Right lobe of liver (tissue), 6 donors: ENCODE measurements around the gene LCN1. TPM values are rescaled to one million over a fixed set of nuclear protein-coding genes. Genes with fewer than 3 reads are reported as not detected.

Experiments used
- ATAC-seq, 4 donors: fragments of 200-7000 bp; cut with Tn5 transposase; one replicate each; pipeline ENCODE4 v1.9.1; 2020; ENCODE audit warnings: mild to moderate bottlenecking in 4 of 4, moderate library complexity in 4 of 4
- DNase-seq, 3 donors: peaks; one replicate each; pipeline ENCODE4 v3.0.0-alpha.2; 2020
- H3K27ac ChIP-seq, 3 donors: fragments of 200-600 bp; one replicate each; pipeline ENCODE4 v1.8.0; 2022
- H3K27me3 ChIP-seq, 2 donors: fragments of 200-600 bp; one replicate each; pipeline ENCODE4 v1.8.0; 2022
- H3K36me3 ChIP-seq, 4 donors: fragments of 200-600 bp; sonication (generic) in 1 of 4; one replicate each; pipeline versions ENCODE4 v1.5.1 to v1.8.0; 2017 to 2022; ENCODE audit warnings: control low read depth in 1 of 4
- H3K4me1 ChIP-seq, 4 donors: fragments of 200-600 bp; sonication (generic) in 1 of 4; one replicate each; pipeline versions ENCODE4 v1.5.1 to v1.8.0; 2017 to 2022; ENCODE audit warnings: control low read depth in 1 of 4
- H3K4me3 ChIP-seq, 3 donors: fragments of 200-600 bp; one replicate each; pipeline ENCODE4 v1.8.0; 2022
- H3K9me3 ChIP-seq, 4 donors: fragments of 200-600 bp; sonication (generic) in 1 of 4; one replicate each; pipeline versions ENCODE4 v1.5.1 to v1.8.0; 2017 to 2022; ENCODE audit warnings: control low read depth in 1 of 4
- CTCF ChIP-seq, 4 donors: fragments of 200-600 bp in 3 of 4; fragments of 450-650 bp in 1 of 4; IDR thresholded peaks; one replicate each; pipeline versions ENCODE4 v1.5.1 to v1.8.0; 2016 to 2022; ENCODE audit warnings: antibody characterized with exemption in 4 of 4, mild to moderate bottlenecking in 2 of 4
- POLR2A ChIP-seq: fragments of 450-650 bp; IDR thresholded peaks from one replicate; pipeline ENCODE4 v1.6.1; 2017; ENCODE audit warnings: antibody characterized with exemption, mild to moderate bottlenecking
- WGBS: methylation state at CpG from one replicate; pipeline ENCODE4 v1.1.6; 2018; ENCODE audit warnings: low coverage, low lambda C conversion rate; ENCODE audit not compliant: insufficient coverage; ENCODE audit errors: missing lambda C conversion rate; 5-methylcytosine and 5-hydroxymethylcytosine counted together
- intact Hi-C, 2 donors: fragments of 100-400 bp; cut with DNase I; formaldehyde crosslinking; loops; one replicate each; pipeline versions ENCODE4 v1.11.2 to v1.14.1; 2022
- long read RNA-seq: library from polyadenylated mRNA; unstranded; transcript quantifications from one replicate; pipeline ENCODE4 v2.0.0, GENCODE V29; 2019
- total RNA-seq, 6 experiments: library from RNA; depleted of rRNA in 2 of 6; stranded (reverse); fragments of >200 nt in 2 of 6; fragmentation: NEBNext Ultra II Directional in 3 of 6; extraction: Animal tissue kit (Norgen Biotek cat#: 25700) in 3 of 6; gene quantifications; one replicate each; pipeline versions ENCODE4 v1.1.0 to v1.2.4, GENCODE V29; 2016 to 2023
- donor health status: DM: no; HTN: yes; CAD: no.
- donor health status: DM: no; HTN: no; CAD: no.
- donor health status: DM: no; HTN: no; CAD: no.
- donor health status: DM: no; HTN: yes; CAD: no.
- donor health status: DM: no; HTN: yes; CAD: no.

Gene LCN1
- not detected for total RNA-seq
- long read RNA-seq, result 0 reads

- Histone ChIP-seq H3K27me3 (no peaks in the 10 kb centered on the region), H3K36me3 (no peaks in the 10 kb centered on the region), H3K27ac (no peak within 1 kb of the TSS), H3K4me1 (no peaks in the 10 kb centered on the region), H3K9me3 (no peaks in the 10 kb centered on the region), H3K4me3 (no peak within 1 kb of the TSS)
- WGBS, result 66% methylated on average over 8 of the region's 18 CpGs
- TF ChIP-seq CTCF (IDR thresholded peaks at IDR 0.05) (no peak), POLR2A (no peak)
- ATAC-seq, result no peak
- no peak for DNase-seq
- intact Hi-C loops, result no loop called here
These were observed at the start of gene LCN1 for GRCh38 chr9:135520916-135521607. Gene LCN1 (plus strand): TSS chr9:135521440. CDS start chr9:135521498, 58 bp downstream.

GRCh38 chr9:135471791-135472640 is 49.2 kb upstream of the LCN1 start:
- no peak for TF ChIP-seq CTCF (IDR thresholded peaks at IDR 0.05)
- no peak for TF ChIP-seq POLR2A
- H3K27me3 ChIP-seq, result no peaks in the 10 kb centered on the region
- WGBS, result 71% methylated on average over 12 of the region's 23 CpGs
- intact Hi-C loops, result no loop called here
- no peak for ATAC-seq
- H3K9me3 ChIP-seq, result no peaks in the 10 kb centered on the region
- H3K4me1 ChIP-seq, result no peaks in the 10 kb centered on the region
- no peak overlapping the region for H3K4me3 ChIP-seq
- DNase-seq, result no peak
- no peak overlapping the region for H3K27ac ChIP-seq
- H3K36me3 ChIP-seq, result no peaks in the 10 kb centered on the region

DNA sequence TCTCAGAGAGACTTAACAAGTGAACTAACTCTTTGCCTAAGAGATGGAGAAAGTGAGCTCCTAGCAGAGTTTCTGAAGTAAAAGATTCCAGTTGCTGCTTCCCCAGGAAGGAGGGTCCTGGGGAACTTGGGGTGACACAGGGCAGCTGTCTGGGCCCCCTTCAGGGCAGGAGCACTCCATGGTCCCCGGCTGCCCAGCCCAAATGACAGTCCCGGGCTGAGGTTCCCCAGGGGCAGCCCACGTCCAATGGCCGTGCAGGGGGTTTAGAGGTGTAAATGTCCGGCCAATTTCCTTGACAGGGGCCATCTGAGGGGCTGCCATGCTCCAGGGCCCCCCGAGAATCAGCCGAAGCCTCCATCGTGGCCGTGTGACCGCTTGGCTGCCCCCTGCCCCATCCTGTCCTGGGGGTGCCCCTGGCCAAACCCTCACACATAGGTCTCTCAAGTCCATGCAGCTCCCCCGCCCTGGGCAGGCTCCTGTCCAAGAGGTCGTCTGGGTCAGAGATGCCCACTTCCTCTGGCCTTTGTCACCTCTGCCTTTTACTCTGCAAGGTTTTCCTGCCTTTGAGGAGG is 47.2 kb upstream of the LCN1 start:
- Histone ChIP-seq H3K36me3 (no peaks in the 10 kb centered on the region), H3K9me3 (no peaks in the 10 kb centered on the region), H3K4me1 (no peaks in the 10 kb centered on the region), H3K27me3 (no peaks in the 10 kb centered on the region), H3K4me3 (no peak overlapping the region), H3K27ac (no peak overlapping the region)
- TF ChIP-seq CTCF (IDR thresholded peaks at IDR 0.05), result no peak
- TF ChIP-seq POLR2A, result no peak
- ATAC-seq (no peak), DNase-seq (no peak)
- intact Hi-C loops, result no loop called here
- WGBS, result 0% methylated on average over 1 of the region's 12 CpGs

DNA sequence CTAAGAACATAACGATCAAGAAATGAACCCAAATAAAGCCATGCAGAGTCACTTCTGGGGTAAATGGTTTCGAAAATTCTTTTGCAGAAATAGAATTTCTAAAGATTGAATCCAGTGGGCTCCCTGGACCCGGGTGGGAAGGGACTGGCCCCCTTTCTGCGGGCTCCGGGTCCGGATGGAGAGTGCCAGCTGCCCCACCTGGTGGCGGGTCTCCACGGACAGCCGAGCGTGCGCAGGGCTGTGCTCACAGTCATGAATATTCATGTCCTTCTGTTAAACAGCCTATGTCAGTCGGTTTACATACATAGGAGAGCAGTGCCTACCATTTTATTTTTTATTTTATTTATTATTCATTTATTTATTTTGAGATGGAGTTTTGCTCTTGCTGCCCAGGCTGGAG is 46.3 kb upstream of the LCN1 start:
- Histone ChIP-seq H3K27ac (no peak overlapping the region), H3K4me3 (no peak overlapping the region), H3K36me3 (no peaks in the 10 kb centered on the region), H3K4me1 (no peaks in the 10 kb centered on the region), H3K9me3 (no peaks in the 10 kb centered on the region), H3K27me3 (no peaks in the 10 kb centered on the region)
- TF ChIP-seq POLR2A, result no peak
- peak in 1 of 4 donors; percentile 12 for TF ChIP-seq CTCF (IDR thresholded peaks at IDR 0.05)
- no peak for DNase-seq
- 38% methylated on average over 11 of the region's 12 CpGs for WGBS
- ATAC-seq, result no peak
- intact Hi-C loops, result no loop called here
